ENCODE measurements around the gene SYNE1.

The SYNE1 gene

DNA sequence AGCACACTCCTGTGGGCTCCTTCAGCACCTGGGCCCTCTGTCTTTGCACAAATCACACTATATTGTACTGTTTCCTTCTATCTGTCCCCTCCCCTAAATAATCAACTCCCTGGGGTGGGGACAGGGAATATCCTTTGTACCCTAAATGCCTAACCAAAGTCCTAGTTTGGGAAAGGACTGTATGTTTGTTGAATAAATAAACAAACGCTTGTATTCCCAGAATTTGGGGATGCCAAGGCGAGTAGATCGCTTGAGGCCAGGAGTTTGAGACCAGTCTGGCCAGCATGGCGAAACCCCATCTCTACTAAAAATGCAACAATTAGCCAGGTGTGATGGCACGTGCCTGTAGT is 322.7 kb downstream of the SYNE1 start:
- no peak for DNase-seq (ENCODE audit: low spot score)

DNA sequence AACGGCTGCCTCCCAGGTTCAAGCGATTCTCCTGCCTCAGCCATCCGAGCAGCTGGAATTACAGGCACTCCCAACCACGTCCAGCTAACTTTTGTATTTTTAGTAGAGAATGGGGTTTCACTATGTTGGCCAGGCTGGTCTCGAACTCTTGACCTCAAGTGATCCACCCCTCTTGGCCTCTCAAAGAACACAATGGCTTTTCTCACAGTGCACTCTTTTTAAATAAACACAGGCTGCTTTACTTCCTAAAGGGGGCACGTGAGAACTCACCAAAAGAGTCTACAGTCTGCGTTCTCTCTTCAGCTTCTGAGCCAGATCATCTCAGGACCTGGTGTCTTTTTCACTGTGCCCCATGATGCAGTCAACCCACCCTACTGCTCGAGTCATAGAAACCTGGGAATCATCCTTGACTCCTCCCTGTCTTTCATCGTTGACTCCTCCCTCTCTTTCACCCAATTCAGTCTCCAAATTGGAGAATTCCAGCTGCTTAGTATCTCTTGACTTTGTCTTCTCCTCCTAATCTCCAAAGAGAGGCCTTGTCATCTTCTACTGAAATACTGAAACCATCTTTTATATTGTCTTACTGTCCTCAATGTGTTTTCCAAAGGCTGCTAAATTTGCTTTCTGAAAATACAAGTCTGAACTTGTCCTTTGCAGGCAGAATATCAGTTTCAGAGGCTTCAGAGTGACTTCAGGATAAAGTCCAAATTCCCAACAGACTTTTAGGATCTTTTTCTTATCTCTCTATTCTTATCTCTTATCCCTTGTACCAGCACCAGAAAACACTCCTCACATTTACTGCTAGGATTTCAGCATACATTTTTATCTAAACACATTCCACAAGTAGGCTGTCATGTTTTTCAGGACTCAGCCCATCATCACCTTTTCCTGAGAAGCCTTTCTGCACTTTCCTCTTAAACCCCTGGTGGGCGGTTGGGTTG is 323.4 kb downstream of the SYNE1 start:
- DNase-seq (ENCODE audit: low spot score) = no peak

DNA sequence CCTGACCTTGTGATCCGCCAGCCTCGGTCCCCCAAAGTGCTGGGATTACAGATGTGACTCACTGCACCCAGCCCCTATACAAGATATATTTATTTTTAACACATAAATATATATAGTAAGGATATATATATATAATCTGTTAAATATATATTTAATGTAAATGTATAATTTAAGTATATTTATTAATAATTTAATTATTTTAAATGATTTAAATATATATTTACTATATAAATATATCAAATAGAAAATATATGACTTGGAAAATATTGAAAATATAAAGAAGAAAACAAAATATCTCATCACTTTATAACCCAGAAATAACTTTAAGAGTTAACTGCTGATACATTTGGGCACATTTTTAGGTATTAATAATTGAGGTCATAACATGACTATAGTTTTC is 324.7 kb downstream of the SYNE1 start:
- DNase-seq (ENCODE audit: low spot score) = no peak

DNA sequence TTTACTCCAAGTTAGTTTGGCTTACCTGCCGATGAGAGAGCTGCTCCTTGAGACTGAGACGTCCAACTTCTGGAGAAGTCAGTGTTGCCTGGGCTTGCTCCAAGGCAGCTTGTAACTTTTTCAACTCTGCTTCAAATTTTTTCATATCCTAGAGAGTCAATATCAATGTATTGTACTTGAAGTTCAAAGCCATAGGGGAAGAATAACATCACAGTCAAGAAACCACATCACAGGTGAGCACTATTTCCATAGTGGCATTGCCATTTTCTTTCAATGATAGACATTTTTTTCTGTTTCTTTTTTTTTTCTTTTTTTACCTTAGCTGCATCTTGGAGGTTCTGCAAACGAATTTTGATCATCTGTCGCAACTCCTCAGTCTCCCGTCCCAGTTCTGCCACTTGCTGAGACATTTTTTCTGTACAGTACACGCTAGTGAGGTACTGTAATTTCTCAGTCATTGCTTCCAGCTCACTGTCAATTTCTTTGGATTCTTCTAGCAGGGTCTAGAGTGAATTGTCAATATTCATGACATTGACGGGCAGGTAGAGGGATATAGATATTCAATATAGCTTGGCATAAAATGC is 326.7 kb downstream of the SYNE1 start:
- DNase-seq (ENCODE audit: low spot score) = no peak

DNA sequence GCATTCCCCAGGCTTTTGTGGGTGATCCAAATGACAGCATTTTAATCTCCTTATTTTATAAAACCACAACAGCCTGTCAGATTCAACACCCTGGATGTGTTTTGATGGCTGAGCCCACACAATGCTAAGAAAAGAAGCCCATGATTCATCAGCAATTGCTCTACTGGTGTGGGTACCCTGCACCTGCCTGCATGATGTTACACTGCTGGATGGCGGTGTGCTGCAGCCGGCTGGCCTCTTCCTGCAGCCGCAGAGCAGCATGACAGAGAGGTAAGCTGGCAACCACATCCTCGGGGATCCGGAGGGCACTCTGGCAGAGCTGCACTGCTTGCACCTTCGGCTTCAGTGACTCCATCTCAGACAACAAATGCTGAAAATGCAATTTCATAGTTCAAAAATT is 327.5 kb downstream of the SYNE1 start:
- DNase-seq (ENCODE audit: low spot score) = no peak

DNA sequence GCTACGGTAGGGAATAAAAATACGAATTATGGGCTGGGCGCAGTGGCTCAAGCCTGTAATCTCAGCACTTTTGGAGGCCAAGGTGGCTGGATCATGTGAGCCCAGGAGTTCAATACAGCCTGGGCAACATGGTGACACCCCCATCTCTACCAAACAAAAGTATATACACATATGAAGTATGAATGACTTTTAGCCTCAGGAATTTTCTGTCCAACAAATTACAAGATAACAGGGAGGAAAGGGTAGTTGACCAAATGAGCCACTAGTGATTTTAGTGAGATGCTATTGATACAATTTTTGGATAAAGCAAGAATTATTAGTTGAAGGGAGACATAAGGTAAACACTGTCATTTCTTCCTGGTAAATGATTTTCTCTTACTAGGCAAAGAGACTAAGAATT is 328.2 kb downstream of the SYNE1 start:
- DNase-seq (ENCODE audit: low spot score) = no peak

DNA sequence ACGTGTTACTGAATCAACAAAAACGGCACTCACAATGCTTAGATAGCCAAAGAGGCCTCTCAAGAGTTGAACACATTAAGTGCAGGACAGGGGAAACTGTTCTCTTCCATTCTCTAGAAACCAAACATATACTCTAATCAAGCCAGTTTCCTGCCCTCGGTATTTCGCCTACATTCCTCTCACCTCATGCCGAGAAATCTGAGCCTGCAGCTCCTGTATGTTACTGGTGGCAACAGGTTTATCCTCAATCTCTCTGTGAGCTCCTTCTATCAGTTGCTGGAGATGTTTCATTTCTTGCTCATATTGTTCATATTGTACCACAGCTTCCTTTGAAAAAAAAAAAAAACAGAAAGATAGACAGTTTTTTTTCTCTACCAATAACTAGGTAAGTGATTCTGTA is 328.9 kb downstream of the SYNE1 start:
- no peak for DNase-seq (ENCODE audit: low spot score)

DNA sequence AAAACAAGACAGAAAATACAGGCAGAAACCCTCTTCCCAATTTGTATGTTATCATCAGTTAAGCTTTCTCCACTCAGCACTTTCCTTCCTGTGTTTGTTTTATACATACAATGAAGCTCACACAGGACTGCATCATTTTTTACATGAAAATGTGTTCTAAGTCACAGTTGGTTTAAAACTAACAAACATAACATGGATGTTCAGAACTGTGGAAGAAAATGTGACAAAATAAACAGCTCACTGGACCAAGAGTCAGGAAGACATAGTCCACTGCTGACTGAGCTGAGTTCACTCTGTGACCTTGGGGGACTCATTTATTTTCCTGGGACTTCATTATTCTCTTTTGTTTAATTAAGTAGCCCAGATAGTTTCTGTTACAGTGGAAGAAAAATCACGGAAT is 331.5 kb downstream of the SYNE1 start:
- no peak for DNase-seq (ENCODE audit: low spot score)

DNA sequence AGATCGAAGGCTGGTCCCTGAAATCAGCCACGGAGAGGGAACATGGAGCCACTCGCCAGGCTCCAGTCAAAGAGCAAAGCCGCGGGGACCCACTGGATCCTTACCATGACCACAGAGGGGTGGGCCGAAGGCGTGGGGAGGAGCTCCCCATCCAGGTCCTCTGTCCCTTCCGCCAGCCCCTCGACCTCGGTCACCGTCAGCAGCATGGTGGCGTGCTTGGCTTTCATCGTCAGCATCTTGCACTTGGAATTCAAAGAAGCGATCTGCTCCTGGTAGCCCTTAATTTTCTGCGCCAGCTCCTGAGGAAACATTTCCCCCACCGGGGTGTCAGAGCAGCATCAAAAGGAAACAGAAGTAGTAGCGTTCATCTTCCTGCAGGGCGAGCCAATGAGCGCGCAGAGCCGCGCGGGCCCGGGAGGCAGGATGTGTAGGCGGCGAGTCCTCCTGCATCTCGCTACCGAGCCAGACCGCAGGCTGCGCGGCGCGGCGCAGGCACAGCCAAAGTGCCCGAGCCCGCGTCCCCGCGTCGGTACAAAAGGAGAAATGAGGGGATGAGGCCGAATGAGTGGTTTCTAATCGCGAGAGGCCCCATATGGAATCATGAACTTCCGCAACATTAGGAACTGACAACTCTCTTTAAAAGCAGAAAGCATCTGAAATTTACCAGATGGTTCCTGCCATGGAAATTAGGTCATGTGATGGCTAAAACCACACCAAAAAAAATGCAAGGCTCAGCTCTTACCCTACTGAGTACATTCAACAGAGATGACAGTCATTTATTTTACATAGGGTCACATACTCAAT is 335.2 kb downstream of the SYNE1 start:
- peak; percentile 85 for DNase-seq (ENCODE audit: low spot score)

DNA sequence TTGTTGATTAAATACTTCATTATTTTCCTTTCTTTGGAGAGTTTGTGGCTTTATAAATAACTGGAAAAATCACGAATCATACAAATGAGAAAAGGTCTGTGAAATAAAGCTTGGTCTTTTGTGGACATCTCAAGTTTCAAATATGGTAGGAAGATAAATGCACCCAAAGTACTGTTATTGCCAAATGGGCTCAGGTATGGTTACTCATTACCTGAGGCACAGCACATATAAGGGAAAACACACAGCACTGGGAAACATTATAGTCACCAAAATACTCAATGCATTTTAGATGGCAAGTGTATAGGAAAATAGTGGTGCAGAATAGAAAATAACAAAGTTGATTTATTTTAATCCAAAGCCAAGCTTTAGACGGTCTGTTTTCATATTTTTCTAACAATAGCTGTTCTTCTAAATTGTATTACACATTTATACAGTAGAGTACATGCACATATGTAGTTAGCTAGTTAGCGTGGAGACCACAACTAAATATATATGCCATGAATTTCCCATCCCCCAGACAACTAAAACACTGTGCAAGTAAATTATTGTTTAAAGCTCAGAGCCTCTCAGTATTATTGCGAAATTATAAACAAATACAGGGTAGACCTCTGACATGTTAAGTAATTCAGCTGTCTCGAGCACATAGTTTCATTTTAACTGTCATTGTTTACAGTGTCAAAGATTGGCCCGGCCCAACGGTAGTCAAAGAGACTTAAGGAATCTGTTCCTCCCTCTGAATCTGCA is 336.0 kb downstream of the SYNE1 start:
- DNase-seq (ENCODE audit: low spot score) = no peak

DNA sequence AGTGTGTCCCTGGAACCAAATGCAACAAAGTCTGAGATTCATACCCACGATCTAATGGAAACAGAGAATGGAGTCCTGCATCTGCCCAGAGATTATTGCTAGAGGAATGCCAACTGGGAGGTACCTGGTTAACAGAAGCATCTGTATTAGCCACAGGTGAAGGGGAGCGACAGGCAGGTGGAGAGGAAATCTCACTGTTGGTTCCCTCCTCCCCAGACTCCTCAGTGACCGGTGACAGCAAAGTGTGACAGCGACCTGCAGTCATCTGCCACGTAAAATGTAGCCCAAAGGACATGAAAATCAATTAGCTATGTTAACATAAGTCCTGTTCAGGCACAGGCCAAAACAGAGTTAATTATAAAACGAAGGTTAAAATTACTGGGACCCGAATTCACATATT is 336.6 kb downstream of the SYNE1 start:
- no peak for DNase-seq (ENCODE audit: low spot score)

DNA sequence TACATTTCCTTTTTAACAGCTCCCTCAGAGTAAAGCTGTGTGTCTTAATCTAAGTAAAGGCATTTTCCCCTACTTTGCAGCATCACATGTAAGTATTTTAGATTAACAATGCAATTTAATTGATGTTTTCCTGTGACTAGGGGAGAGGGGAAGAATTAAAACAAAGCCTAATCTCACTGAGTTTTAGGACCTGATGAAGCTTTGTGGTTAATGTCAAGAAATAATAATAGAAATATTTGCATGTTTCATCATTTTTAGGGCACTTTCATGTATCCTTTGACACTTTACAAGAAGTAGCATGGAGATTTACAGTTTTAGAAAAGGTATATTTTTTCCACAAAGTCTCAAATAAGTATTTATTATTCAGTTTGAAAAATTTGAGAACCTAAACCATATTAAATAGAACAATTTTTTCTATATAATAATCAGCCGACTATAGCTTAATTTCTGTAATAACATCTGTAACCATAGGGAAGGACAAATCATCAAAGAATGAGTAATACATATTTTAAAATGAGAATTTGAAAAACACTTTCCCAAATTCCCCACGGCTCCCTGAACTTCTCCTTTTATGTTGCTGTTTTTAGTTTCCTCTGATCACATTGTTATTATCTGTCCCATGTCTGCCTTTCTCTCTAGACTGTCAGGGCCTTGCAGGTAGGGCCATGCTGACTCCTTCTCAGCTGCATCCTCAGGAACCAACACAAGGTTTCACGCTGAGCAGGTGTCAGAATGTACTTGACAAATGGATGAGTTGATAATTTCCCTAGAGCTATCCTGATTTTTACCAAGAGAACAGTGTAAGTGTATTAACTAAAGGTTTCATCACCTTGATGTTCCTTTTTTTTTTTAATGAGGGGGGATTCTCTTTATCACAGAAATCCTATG is 338.1 kb downstream of the SYNE1 start:
- DNase-seq (ENCODE audit: low spot score) = no peak

DNA sequence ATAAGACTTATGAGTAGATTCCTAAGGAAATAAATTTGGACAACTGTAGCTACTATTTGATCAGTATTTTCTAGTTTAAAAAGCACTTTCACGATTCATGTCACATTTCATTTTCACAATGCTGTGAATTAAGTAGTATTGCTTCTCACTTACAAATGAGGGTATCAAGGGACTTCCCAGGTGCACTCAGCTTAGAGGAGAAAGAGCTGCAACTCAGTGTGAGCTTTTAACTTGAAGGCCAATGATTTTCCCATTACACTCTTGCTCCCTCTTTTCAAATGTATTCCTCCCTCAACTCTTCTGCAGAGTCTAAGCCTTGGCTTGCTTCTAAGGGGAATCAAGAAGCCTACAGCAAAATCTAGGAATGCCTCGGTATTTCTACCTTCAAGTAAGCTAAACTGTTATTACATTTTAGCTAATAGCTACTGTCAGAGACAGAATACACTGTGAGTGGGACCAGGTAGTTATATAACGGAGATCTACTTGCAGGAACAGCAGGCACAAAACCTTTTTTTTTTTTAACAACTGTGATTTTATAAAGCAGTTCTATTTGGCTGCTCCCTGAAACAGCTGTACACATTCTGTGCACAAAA is 339.0 kb downstream of the SYNE1 start:
- no peak for DNase-seq (ENCODE audit: low spot score)

DNA sequence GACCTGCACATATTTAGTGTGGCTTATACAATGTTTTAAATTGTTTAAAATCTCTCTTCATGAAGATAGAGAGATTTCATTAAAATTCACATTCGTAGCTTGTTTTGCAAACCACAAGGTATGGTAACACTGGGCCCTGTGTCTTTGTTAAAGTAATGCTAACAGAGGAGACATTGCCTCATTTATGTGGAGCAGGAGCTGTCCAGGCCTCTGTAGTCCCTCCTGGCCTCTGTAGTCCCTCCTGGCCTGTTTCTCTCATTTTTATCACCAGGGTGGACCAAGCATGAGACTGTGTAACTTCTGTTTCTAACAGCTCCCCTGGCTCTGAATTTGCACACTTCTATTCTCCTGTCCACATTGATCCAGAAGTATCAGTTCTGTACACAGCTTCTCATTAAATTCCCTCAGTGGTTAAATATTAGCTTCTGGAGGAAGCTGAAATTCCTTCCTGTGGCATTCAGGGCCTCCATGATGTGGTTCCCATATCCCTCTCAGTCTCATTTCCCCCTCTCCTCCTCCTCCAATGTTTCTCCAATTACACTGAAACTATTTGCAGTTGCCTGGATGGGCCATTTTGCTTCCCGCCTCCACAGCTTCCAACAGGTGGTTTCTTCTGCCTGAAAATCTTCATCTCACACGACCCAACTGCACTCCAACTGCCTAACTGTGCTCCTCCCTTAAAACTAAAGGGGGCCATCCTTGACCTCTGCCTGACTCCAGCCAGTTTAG is 340.4 kb downstream of the SYNE1 start:
- no peak for DNase-seq (ENCODE audit: low spot score)

DNA sequence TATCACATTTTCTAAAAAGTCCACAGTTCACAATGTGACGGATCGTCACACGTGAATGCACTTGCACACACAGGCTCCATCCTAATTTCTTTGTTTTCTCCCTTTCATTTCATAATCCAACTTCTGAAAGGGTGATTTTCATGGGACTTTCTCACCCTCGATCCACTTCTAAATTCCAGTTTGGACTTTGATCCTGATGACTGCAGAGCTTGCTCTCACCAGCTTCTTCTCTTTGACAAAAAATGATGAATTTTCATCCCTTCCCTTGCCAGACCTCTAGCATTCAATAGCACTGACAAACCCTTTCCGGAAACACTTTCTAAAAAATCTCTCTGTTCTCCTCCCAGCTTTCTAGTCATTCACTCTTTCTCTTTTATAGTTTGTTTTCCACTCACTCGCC is 341.2 kb downstream of the SYNE1 start:
- DNase-seq (ENCODE audit: low spot score) = no peak

DNA sequence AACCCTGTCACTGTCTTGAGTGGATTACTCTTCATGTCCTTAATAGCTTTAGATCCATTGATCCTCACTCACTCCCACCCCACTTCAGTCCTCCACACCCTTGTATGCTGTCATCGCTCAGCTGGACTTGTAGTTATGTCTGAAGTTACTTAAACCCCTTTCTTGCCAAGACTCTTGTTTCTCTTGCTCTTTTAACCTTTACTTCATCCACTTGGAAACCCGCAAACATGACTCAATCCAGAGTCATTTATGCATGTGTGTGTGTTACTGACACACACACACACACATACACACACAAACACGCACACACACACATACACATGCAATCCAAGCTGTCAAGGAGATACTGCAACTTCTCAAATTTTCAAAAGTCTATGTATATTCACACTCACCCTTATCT is 341.8 kb downstream of the SYNE1 start:
- DNase-seq (ENCODE audit: low spot score) = no peak

DNA sequence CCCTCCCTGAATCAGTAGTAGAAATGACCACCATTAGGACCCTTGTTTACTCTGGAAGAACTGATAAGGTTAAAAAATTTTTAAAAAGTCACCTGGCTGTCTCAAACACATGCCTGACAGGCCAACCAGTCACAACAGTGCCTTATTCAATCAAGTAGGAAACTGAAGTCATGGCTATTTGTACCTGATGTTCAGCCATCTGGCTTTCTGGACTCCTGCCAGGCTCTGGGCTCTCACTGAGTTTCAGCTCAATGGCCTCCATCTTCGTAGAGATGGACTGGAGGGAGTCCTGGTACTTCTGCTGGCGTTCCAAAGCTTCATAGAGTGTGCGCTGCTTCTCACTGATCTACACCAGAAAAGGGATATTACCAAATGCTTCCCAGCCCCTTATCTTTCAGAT is 343.8 kb downstream of the SYNE1 start:
- DNase-seq (ENCODE audit: low spot score) = no peak

DNA sequence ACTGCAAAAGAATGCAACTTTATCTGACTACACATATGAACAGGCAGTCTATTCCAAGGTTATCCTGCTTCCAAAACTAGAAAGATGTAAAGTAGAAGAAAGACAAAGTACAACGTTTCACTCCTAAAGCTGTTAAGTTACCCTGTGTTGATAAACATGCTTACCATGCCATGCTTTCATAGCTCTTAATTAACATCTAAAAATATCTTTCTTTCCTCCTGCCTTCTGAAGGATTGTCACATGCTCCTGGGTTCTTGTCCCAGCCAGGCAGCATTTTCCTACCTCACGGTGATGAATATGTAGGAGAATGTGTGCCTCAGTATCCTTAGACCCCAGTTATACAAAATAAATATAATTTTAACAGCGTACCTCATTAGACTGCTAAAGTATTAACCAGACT is 344.6 kb downstream of the SYNE1 start:
- no peak for DNase-seq (ENCODE audit: low spot score)

DNA sequence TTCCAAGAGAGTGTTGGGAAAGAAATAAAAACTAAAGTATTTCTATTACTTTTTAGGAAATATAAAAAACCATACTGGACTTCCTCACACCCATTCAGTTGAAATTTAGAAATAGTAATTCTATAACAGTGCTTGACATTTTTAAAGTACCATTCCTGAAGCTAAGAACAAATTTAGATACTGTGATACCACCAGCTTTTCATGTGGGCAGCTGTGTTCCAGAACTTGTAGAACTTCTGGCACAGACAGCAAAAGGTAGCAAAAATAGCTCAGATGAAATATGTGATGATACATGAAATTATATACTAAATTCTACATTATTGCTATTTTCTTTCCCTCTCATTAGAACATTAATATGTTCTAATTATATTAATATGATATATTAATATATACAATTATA is 346.5 kb downstream of the SYNE1 start:
- no peak for DNase-seq (ENCODE audit: low spot score)

DNA sequence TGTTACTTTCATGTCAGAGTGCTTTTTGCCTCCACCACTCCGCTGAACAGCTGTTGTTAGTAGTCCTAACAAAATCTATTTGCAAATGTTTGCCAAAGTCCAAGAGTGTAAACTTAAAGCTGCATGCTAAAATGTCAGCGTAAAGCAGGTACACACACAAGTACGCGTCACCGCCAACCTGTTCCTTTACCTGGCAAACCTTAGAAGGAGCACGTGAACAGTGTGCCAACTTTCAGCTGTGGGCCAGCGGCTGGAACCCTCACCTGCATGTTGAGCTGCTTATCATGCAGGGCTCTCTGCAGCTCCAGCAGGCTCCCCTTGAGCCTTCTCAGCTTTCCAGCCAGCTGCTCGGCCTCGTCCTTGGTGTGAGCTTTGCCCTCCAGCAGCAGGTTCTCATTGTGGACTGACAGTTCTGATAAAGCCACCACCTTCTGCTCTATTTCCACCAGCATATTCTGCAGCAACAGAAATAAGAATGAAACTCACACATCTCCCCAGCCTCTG is 359.3 kb downstream of the SYNE1 start:
- DNase-seq (ENCODE audit: low spot score) = no peak
